NT2/D1 (cell line): ENCODE data around the gene LZTFL1.

Experiments
- YY1 ChIP-seq: IDR thresholded peaks from 2 replicates; pipeline ENCODE4 v1.6.1; 2011; ENCODE audit not compliant: insufficient read length, insufficient read depth
- ZNF274 ChIP-seq: IDR thresholded peaks from 2 replicates; pipeline ENCODE4 v1.6.1; 2011; ENCODE audit warnings: mild to moderate bottlenecking, low read depth, low read length

DNA sequence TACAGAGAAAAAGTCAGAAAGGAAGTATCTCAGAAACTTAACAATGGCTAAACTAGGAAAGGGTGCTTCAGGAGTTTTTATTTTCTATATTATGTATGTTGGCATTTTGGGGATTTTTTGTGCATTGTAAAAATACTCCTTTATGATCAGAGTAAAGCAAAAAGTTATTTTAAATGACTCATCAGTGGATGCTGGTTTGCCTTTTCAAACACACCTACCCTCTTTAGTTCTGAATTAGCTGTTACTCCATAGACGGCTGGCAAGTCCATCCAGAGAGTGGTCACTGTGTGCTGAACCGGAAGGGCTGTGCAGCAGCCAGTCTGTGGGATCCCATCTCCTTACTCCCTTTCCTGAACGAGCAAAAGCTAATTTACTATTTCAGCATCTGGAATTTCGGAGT is 45.4 kb upstream of the LZTFL1 start:
- TF ChIP-seq ZNF274 (no peak), YY1 (no peak)
